Mesenchymal stem cell (in vitro differentiated cells and primary cell): Measurements from ENCODE around the gene CDH6.
A peak's percentile ranks its signal among the peaks of the same experiment; 100 is the strongest.

Experiments used
- DNase-seq: peaks from one replicate; pipeline ENCODE4 v3.0.0-alpha.2; 2013
- H2AFZ ChIP-seq: one replicate; pipeline ENCODE4 v1.6.1; 2013; ENCODE audit warnings: low read depth, mild to moderate bottlenecking, control low read depth, inconsistent platforms, low read length, moderate library complexity
- H2AK5ac ChIP-seq: 2 replicates; pipeline ENCODE4 v1.6.1; 2013; ENCODE audit warnings: low read length, moderate library complexity, mild to moderate bottlenecking, inconsistent platforms; ENCODE audit not compliant: severe bottlenecking
- H2BK120ac ChIP-seq: one replicate; pipeline ENCODE4 v1.6.1; 2013; ENCODE audit warnings: low read depth, mild to moderate bottlenecking, inconsistent platforms, low read length, moderate library complexity
- H2BK12ac ChIP-seq, 2 experiments: one replicate each; pipeline ENCODE4 v1.6.1; 2013; ENCODE audit warnings: inconsistent platforms in 2 of 2, low read length in 2 of 2, mild to moderate bottlenecking in 2 of 2, moderate library complexity in 2 of 2, control low read depth in 1 of 2
- H2BK15ac ChIP-seq: one replicate; pipeline ENCODE4 v1.6.1; 2013; ENCODE audit warnings: mild to moderate bottlenecking, low read depth, inconsistent platforms; ENCODE audit not compliant: poor library complexity, severe bottlenecking
- H2BK5ac ChIP-seq: 2 replicates; pipeline ENCODE4 v1.6.1; 2013; ENCODE audit warnings: low read depth, mild to moderate bottlenecking, low read length, control low read depth, inconsistent platforms; ENCODE audit not compliant: poor library complexity, severe bottlenecking
- H3K14ac ChIP-seq, 2 experiments: one replicate each; pipeline ENCODE4 v1.6.1; 2013; ENCODE audit warnings: inconsistent platforms in 2 of 2, low read length in 2 of 2, control low read depth in 1 of 2, mild to moderate bottlenecking in 1 of 2, moderate library complexity in 1 of 2
- H3K18ac ChIP-seq, 2 experiments: one replicate each; pipeline ENCODE4 v1.6.1; 2013; ENCODE audit warnings: inconsistent platforms in 2 of 2, low read length in 2 of 2, control low read depth in 1 of 2, low read depth in 1 of 2, mild to moderate bottlenecking in 1 of 2
- H3K23ac ChIP-seq, 2 experiments: one replicate each; pipeline ENCODE4 v1.6.1; 2013; ENCODE audit warnings: inconsistent platforms in 2 of 2, low read length in 2 of 2, mild to moderate bottlenecking in 2 of 2, moderate library complexity in 2 of 2, control low read depth in 1 of 2
- H3K27ac ChIP-seq: 2 replicates; pipeline ENCODE4 v1.5.1; 2013; ENCODE audit warnings: mild to moderate bottlenecking, moderate library complexity, low read length, control low read depth, inconsistent platforms; ENCODE audit not compliant: poor library complexity, severe bottlenecking
- H3K27me3 ChIP-seq, 2 experiments: 2 replicates each; pipeline versions ENCODE4 v1.6.1 to v1.7.0; 2013; ENCODE audit warnings: low read length in 2 of 2, mild to moderate bottlenecking in 2 of 2, moderate library complexity in 2 of 2, control low read depth in 1 of 2, inconsistent platforms in 1 of 2; ENCODE audit not compliant: control insufficient read depth in 1 of 2, insufficient read depth in 1 of 2
- H3K36me3 ChIP-seq, 2 experiments: 2 replicates each; pipeline versions ENCODE4 v1.6.1 to v1.7.0; 2013; ENCODE audit warnings: low read length in 2 of 2, control low read depth in 1 of 2, inconsistent platforms in 1 of 2, low read depth in 1 of 2, mild to moderate bottlenecking in 1 of 2; ENCODE audit not compliant: insufficient read depth in 2 of 2, control insufficient read depth in 1 of 2
- H3K4ac ChIP-seq, 2 experiments: one replicate each; pipeline ENCODE4 v1.6.1; 2013; ENCODE audit warnings: inconsistent platforms in 2 of 2, low read length in 2 of 2, mild to moderate bottlenecking in 2 of 2, moderate library complexity in 2 of 2, control low read depth in 1 of 2, low read depth in 1 of 2
- H3K4me1 ChIP-seq: 2 replicates; pipeline ENCODE4 v1.6.1; 2013; ENCODE audit warnings: low read depth, low read length, control low read depth; ENCODE audit not compliant: control insufficient read depth, insufficient read depth
- H3K4me2 ChIP-seq: 2 replicates; pipeline ENCODE4 v1.6.1; 2013; ENCODE audit warnings: low read length, mild to moderate bottlenecking, inconsistent platforms; ENCODE audit not compliant: poor library complexity, severe bottlenecking
- H3K4me3 ChIP-seq, 2 experiments: 2 replicates each; pipeline versions ENCODE4 v1.5.1 to v1.7.0; 2013; ENCODE audit warnings: low read length in 2 of 2, mild to moderate bottlenecking in 2 of 2, control low read depth in 1 of 2, low read depth in 1 of 2; ENCODE audit not compliant: insufficient read depth in 1 of 2
- H3K79me1 ChIP-seq: replicated peaks from 2 replicates; pipeline ENCODE4 v1.6.1; 2013; ENCODE audit warnings: mild to moderate bottlenecking, control low read depth, low read length, inconsistent platforms; ENCODE audit not compliant: poor library complexity, severe bottlenecking
- H3K9ac ChIP-seq: 2 replicates; pipeline ENCODE4 v1.7.0; 2013; ENCODE audit warnings: mild to moderate bottlenecking, low read length, moderate library complexity
- H3K9me3 ChIP-seq: 2 replicates; pipeline ENCODE4 v1.7.0; 2013; ENCODE audit warnings: mild to moderate bottlenecking, low read length; ENCODE audit not compliant: control insufficient read depth
- H4K8ac ChIP-seq: one replicate; pipeline ENCODE4 v1.6.1; 2013; ENCODE audit warnings: inconsistent platforms, mild to moderate bottlenecking, low read length, moderate library complexity
- H4K91ac ChIP-seq: one replicate; pipeline ENCODE4 v1.6.1; 2013; ENCODE audit warnings: mild to moderate bottlenecking, low read length, inconsistent platforms
- WGBS: methylation state at CpG from one replicate; pipeline ENCODE4 v1.1.7; 2013; ENCODE audit warnings: mixed read lengths; 5-methylcytosine and 5-hydroxymethylcytosine counted together

CDH6 gene

GRCh38 chr5:31218978-31219377 is 25.5 kb downstream of the CDH6 start:
- Histone ChIP-seq H2BK5ac (no peak overlapping the region), H3K9me3 (no peaks in the 10 kb centered on the region), H3K4me1 (no peaks in the 10 kb centered on the region), H3K9ac (no peak overlapping the region), H2BK120ac (no peak overlapping the region), H2BK15ac (no peak overlapping the region), H3K14ac (no peak overlapping the region), H3K23ac (no peak overlapping the region), H3K4me3 (no peak overlapping the region), H2AFZ (no peak overlapping the region), H3K18ac (no peak overlapping the region), H3K79me1 (peaks cover 1% of the 10 kb centered on the region), H2AK5ac (no peak overlapping the region), H3K27ac (no peak overlapping the region), H3K27me3 (no peaks in the 10 kb centered on the region), H3K4ac (no peak overlapping the region), H4K91ac (no peak overlapping the region), H2BK12ac (no peak overlapping the region), H3K36me3 (peaks cover 0 to 4% of the 10 kb centered on the region in 2 experiments), H3K4me2 (no peak overlapping the region), H4K8ac (no peak overlapping the region)
- no peak for DNase-seq
- WGBS: 87% methylated on average over 3 of the region's 3 CpGs

GRCh38 chr5:31221001-31221400 is 27.5 kb downstream of the CDH6 start:
- Histone ChIP-seq H2BK12ac (no peak overlapping the region), H3K4ac (no peak overlapping the region), H3K27ac (no peak overlapping the region), H3K9me3 (no peaks in the 10 kb centered on the region), H3K4me2 (no peak overlapping the region), H3K9ac (no peak overlapping the region), H3K79me1 (peaks cover 1% of the 10 kb centered on the region), H3K23ac (no peak overlapping the region), H2BK5ac (no peak overlapping the region), H2AFZ (no peak overlapping the region), H3K4me1 (peaks cover 6% of the 10 kb centered on the region), H2BK120ac (no peak overlapping the region), H3K4me3 (no peak overlapping the region), H4K91ac (no peak overlapping the region), H3K27me3 (no peaks in the 10 kb centered on the region), H3K14ac (no peak overlapping the region), H3K18ac (no peak overlapping the region), H4K8ac (no peak overlapping the region), H3K36me3 (peaks cover 0 to 14% of the 10 kb centered on the region in 2 experiments), H2BK15ac (no peak overlapping the region), H2AK5ac (no peak overlapping the region)
- no peak for DNase-seq
- 30% methylated on average over 3 of the region's 3 CpGs for WGBS

GRCh38 chr5:31225118-31225517 is 31.6 kb downstream of the CDH6 start:
- Histone ChIP-seq H2AFZ (no peak overlapping the region), H4K8ac (no peak overlapping the region), H2BK5ac (no peak overlapping the region), H3K4me2 (no peak overlapping the region), H2AK5ac (no peak overlapping the region), H3K79me1 (peaks cover 7% of the 10 kb centered on the region), H2BK12ac (no peak overlapping the region), H3K27me3 (no peaks in the 10 kb centered on the region), H3K4me3 (no peak overlapping the region), H2BK15ac (no peak overlapping the region), H3K27ac (peak overlapping the region; percentile 67), H2BK120ac (no peak overlapping the region), H3K4me1 (peaks cover 8% of the 10 kb centered on the region), H3K36me3 (peaks cover 0 to 32% of the 10 kb centered on the region in 2 experiments), H3K23ac (no peak overlapping the region), H4K91ac (no peak overlapping the region), H3K9me3 (no peaks in the 10 kb centered on the region), H3K4ac (no peak overlapping the region), H3K14ac (no peak overlapping the region), H3K9ac (no peak overlapping the region), H3K18ac (no peak overlapping the region)
- 90% methylated on average over 4 of the region's 5 CpGs for WGBS
- DNase-seq: peak; percentile 58

- Histone ChIP-seq H3K18ac (no peak overlapping the region), H3K9me3 (no peaks in the 10 kb centered on the region), H3K4ac (no peak overlapping the region), H3K4me3 (no peak overlapping the region), H4K91ac (no peak overlapping the region), H4K8ac (no peak overlapping the region), H2BK5ac (no peak overlapping the region), H3K27ac (peak overlapping the region; percentile 67), H3K23ac (no peak overlapping the region), H3K4me2 (no peak overlapping the region), H2AK5ac (peak overlapping the region; percentile 72), H3K9ac (no peak overlapping the region), H2BK120ac (no peak overlapping the region), H3K79me1 (peaks cover 7% of the 10 kb centered on the region), H2AFZ (no peak overlapping the region), H3K27me3 (no peaks in the 10 kb centered on the region), H3K4me1 (peaks cover 8% of the 10 kb centered on the region), H3K36me3 (peaks cover 0 to 32% of the 10 kb centered on the region in 2 experiments), H2BK15ac (no peak overlapping the region), H3K14ac (no peak overlapping the region), H2BK12ac (no peak overlapping the region)
- WGBS: 100% methylated on average over 1 of the region's 3 CpGs
- no peak for DNase-seq
Observed at GRCh38 chr5:31225613-31226012, 32.1 kb downstream of the CDH6 start.
